Erythroblast (primary cell): Measurements from ENCODE around the gene RPS15.

Experiments
- GATA1 ChIP-seq: IDR thresholded peaks from 2 replicates; pipeline ENCODE4 v1.6.1; 2011; ENCODE audit warnings: low read depth, mild to moderate bottlenecking, control low read depth, low read length, moderate library complexity
- POLR2A ChIP-seq: IDR thresholded peaks from 2 replicates; pipeline ENCODE4 v1.6.1; 2011; ENCODE audit warnings: mild to moderate bottlenecking, low read length

- no peak for TF ChIP-seq POLR2A
- TF ChIP-seq GATA1: no peak
Measured at GRCh38 chr19:1474765-1475351, 36.7 kb downstream of the RPS15 start.
